Peyer's patch (tissue), 4 donors: ENCODE results near the gene SHLD1. TPM values are rescaled to one million over a fixed set of nuclear protein-coding genes. Genes with fewer than 3 reads are reported as not detected.

ENCODE experiments used
- DNase-seq, 3 donors: peaks; one replicate each; pipeline ENCODE4 v3.0.0-alpha.2; 2017 to 2019
- H3K27ac ChIP-seq, 4 donors: fragments of 200-600 bp; sonication (generic); one replicate each; pipeline ENCODE4 v1.5.1; 2016 to 2019
- H3K27me3 ChIP-seq, 2 donors: fragments of 200-600 bp; sonication (generic); one replicate each; pipeline ENCODE4 v1.5.1; 2019
- H3K36me3 ChIP-seq, 3 donors: fragments of 200-600 bp; sonication (generic); one replicate each; pipeline ENCODE4 v1.5.1; 2016 to 2019
- H3K4me1 ChIP-seq, 4 donors: fragments of 200-600 bp; sonication (generic); one replicate each; pipeline ENCODE4 v1.5.1; 2016 to 2019
- H3K4me3 ChIP-seq, 4 donors: fragments of 200-600 bp; sonication (generic); 1 replicate in 3 of 4; 2 replicates in 1 of 4; pipeline ENCODE4 v1.5.1; 2016 to 2019; ENCODE audit warnings: mild to moderate bottlenecking in 1 of 4
- H3K9me3 ChIP-seq, 4 donors: fragments of 200-600 bp; sonication (generic); one replicate each; pipeline ENCODE4 v1.5.1; 2016 to 2019; ENCODE audit warnings: mild to moderate bottlenecking in 1 of 4
- POLR2A ChIP-seq, 2 donors: fragments of 450-650 bp; IDR thresholded peaks; one replicate each; pipeline ENCODE4 v1.5.1; 2017; ENCODE audit warnings: antibody characterized with exemption in 2 of 2, mild to moderate bottlenecking in 2 of 2, moderate library complexity in 2 of 2
- total RNA-seq, 4 donors: library from RNA; depleted of rRNA; stranded (reverse); fragments of >200 nt; gene quantifications; one replicate each; pipeline ENCODE4 v1.1.0, GENCODE V29; 2016
- TF ChIP-seq, protein P1 (sequence below), 6 experiments: fragments of 450-650 bp in 4 of 6; fragments of 200-600 bp in 2 of 6; sonication (generic) in 1 of 6; IDR thresholded peaks; one replicate each; pipeline ENCODE4 v1.5.1; 2017 to 2019; ENCODE audit warnings: antibody characterized with exemption in 6 of 6, mild to moderate bottlenecking in 3 of 6, moderate library complexity in 1 of 6

SHLD1 gene
- total RNA-seq, 4 donors from 2014 or later: 8.4 to 15.5 (median 12.3) TPM

DNA sequence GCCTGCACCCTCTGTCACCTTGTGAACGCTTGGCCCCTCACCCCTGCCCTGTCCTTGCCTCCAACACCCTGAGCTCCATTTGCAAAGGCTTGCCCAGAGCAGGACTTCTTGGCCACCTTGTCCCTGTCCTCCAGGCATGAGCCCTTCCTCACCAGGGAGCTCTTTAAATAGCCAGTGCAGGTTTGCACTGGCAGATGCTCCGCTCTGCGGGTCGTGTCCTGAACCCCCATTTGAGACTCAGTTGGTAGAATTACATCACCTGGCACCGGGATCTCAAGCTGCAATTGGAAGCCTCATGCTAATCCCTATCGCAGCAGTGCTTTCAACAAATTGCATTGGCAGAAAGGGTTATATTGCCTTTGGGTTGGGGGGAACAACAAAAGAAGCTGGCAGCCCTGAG lies 114.2 kb downstream of the SHLD1 start:
- DNase-seq: no peak
- Histone ChIP-seq H3K36me3 (no peaks in the 10 kb centered on the region), H3K4me1 (no peaks in the 10 kb centered on the region), H3K9me3 (no peaks in the 10 kb centered on the region), H3K27me3 (no peaks in the 10 kb centered on the region), H3K4me3 (no peak overlapping the region), H3K27ac (no peak overlapping the region)
- TF ChIP-seq, protein P1, sequence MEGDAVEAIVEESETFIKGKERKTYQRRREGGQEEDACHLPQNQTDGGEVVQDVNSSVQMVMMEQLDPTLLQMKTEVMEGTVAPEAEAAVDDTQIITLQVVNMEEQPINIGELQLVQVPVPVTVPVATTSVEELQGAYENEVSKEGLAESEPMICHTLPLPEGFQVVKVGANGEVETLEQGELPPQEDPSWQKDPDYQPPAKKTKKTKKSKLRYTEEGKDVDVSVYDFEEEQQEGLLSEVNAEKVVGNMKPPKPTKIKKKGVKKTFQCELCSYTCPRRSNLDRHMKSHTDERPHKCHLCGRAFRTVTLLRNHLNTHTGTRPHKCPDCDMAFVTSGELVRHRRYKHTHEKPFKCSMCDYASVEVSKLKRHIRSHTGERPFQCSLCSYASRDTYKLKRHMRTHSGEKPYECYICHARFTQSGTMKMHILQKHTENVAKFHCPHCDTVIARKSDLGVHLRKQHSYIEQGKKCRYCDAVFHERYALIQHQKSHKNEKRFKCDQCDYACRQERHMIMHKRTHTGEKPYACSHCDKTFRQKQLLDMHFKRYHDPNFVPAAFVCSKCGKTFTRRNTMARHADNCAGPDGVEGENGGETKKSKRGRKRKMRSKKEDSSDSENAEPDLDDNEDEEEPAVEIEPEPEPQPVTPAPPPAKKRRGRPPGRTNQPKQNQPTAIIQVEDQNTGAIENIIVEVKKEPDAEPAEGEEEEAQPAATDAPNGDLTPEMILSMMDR (IDR thresholded peaks at IDR 0.05): no peak
- no peak for TF ChIP-seq POLR2A (IDR thresholded peaks at IDR 0.05)

DNA sequence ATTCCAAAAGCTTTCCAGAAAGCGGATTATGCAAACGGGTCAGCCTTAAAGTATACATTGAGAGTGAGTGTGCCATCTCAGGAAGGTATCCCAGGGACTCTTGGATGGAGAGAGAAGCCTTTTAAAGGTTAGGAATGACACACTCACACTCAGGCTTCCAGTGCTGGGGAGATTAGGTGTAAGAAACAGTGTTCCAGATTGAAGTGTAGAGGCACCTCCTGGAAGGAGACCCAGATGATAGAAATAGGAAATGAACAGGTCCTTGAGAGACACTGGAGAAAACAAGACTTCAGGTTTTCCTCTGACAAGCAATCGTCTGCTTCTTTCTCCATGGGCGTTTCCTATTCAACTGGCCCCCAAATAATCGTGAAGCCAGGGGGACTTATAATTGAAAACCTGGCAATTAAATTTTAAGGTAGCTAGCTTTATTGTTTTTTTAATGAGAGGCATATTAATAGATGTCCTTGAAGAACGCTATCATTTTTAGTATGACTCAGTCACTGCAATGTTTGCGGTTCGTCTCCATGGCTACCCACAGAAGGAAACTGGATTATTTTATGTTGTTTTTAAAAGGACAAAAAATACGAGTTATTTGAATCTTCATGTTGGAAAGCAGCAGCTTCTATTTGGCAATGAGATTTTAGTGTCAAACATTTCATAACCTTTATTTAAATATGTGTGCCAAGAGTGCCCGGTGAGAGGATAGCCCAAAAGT lies 114.8 kb downstream of the SHLD1 start:
- H3K27ac ChIP-seq: no peak overlapping the region
- DNase-seq: no peak
- no peaks in the 10 kb centered on the region for H3K36me3 ChIP-seq
- TF ChIP-seq, protein P1 (IDR thresholded peaks at IDR 0.05): no peak
- no peak for TF ChIP-seq POLR2A (IDR thresholded peaks at IDR 0.05)
- no peaks in the 10 kb centered on the region for H3K27me3 ChIP-seq
- no peaks in the 10 kb centered on the region for H3K4me1 ChIP-seq
- H3K4me3 ChIP-seq: no peak overlapping the region
- no peaks in the 10 kb centered on the region for H3K9me3 ChIP-seq

DNA sequence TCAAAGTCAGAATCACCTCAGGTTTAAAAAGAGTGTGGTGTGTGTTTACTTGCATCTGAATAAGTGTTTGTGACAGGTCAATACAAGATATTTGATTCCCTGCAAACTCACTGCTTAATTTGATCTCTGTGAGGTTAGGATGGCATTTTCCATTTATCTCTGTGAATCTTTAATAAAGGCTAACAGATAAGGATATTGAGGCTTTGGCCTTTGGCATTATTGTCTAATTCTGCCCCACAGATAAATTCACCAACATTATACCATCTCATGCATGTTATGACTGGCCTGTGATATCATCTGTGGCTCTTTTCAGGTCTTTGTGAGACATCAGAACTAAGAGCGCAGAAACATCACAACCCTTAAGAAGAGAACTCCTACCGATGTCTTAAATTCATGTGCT lies 115.4 kb downstream of the SHLD1 start:
- Histone ChIP-seq H3K4me3 (no peak overlapping the region), H3K27me3 (no peaks in the 10 kb centered on the region), H3K9me3 (no peaks in the 10 kb centered on the region), H3K27ac (no peak overlapping the region), H3K36me3 (no peaks in the 10 kb centered on the region), H3K4me1 (no peaks in the 10 kb centered on the region)
- no peak for DNase-seq
- no peak for TF ChIP-seq POLR2A (IDR thresholded peaks at IDR 0.05)
- TF ChIP-seq, protein P1 (IDR thresholded peaks at IDR 0.05): no peak

DNA sequence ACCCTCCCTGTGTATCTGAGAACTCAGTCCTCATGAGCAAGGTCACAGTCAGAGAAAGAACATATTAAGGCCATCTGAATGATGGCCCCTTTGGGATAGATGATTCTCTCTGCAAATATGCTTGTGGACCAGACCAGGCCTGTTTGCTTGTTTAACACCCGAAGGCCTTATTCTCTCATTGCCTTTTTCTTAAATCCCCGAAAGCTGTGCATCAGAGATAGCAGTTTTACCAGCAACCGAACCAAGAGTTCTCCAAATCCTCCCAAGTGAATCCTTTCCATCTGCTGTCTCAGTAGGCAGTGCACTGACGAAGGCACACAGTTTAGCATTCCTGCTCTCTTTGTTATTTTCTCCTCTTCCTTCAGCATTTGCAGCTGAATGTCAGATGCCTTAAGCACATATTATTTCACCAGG lies 120.4 kb downstream of the SHLD1 start:
- Histone ChIP-seq H3K27ac (no peak overlapping the region), H3K27me3 (no peaks in the 10 kb centered on the region), H3K36me3 (no peaks in the 10 kb centered on the region), H3K4me1 (no peaks in the 10 kb centered on the region), H3K4me3 (no peak overlapping the region), H3K9me3 (no peaks in the 10 kb centered on the region)
- TF ChIP-seq POLR2A (IDR thresholded peaks at IDR 0.05): no peak
- TF ChIP-seq, protein P1 (IDR thresholded peaks at IDR 0.05): no peak
- no peak for DNase-seq

DNA sequence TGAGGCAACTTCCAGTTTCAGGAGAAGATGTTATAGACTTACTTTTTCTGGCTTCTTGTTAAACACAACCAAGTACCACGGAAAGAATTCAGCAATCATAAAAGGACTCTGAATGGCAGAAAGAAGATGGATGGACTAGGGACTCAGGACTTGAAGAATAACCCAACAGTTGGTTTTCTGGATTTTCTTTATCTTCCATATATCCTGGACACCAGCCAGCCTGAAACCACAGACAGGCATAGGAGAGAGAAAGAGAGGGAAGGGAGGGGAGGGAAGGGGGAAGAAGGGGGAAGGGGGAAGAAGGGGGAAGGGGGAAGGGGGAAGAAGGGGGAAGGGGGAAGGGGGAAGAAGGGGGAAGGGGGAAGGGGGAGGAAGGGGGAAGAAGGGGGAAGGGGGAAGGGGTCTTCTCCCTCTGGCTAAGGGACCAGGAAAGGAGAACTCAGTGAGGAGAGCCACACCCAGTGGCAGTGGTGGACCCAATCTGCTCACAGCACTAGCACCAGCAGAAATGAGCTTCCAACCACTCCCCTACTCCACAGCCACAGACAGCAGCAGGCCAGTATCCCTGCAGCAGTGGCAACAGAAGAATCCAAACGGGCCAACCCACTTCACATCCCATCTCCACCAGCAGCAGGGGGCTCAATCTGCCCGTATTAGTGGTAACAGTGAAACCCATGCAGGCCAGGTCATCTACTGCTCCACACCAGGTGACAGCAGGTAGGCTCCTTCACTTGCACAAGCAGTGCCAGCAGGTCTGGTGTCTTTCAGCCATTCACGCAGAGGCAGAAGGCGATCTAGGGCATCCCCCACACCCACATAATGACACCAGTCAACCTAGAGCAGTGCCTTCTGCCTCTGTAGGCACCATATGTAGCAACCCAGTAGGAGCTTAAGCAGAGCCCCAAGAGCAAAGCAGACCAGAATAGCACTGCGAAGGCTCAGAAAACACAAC lies 121.5 kb downstream of the SHLD1 start:
- no peak overlapping the region for H3K4me3 ChIP-seq
- no peak overlapping the region for H3K27ac ChIP-seq
- no peaks in the 10 kb centered on the region for H3K36me3 ChIP-seq
- H3K9me3 ChIP-seq: no peaks in the 10 kb centered on the region
- H3K27me3 ChIP-seq: no peaks in the 10 kb centered on the region
- no peaks in the 10 kb centered on the region for H3K4me1 ChIP-seq
- DNase-seq: no peak
- TF ChIP-seq POLR2A (IDR thresholded peaks at IDR 0.05): no peak
- TF ChIP-seq, protein P1 (IDR thresholded peaks at IDR 0.05): no peak
